Gastroesophageal sphincter (tissue), 3 donors: ENCODE results near the gene PKD2L1.
"Not testable (repeated sequence)": the region's sequence is repeated elsewhere in the genome, so short reads cannot be mapped to it uniquely, and the experiment has no call there.

Experiments used
- EP300 ChIP-seq: sonication (generic); formaldehyde crosslinking; IDR thresholded peaks from one replicate; pipeline ENCODE4 v1.6.1; 2017; ENCODE audit warnings: antibody characterized with exemption, mild to moderate bottlenecking
- POLR2A ChIP-seq, 2 donors: fragments of 450-650 bp; IDR thresholded peaks; one replicate each; pipeline ENCODE4 v1.6.1; 2017; ENCODE audit warnings: antibody characterized with exemption in 2 of 2, mild to moderate bottlenecking in 2 of 2, moderate library complexity in 1 of 2
- TF ChIP-seq, protein P1 (sequence below), 4 experiments: fragments of 200-600 bp in 2 of 4; fragments of 450-650 bp in 2 of 4; sonication (generic) in 1 of 4; IDR thresholded peaks; one replicate each; pipeline ENCODE4 v1.5.1; 2017 to 2019; ENCODE audit warnings: antibody characterized with exemption in 4 of 4, mild to moderate bottlenecking in 2 of 4, moderate library complexity in 2 of 4

DNA sequence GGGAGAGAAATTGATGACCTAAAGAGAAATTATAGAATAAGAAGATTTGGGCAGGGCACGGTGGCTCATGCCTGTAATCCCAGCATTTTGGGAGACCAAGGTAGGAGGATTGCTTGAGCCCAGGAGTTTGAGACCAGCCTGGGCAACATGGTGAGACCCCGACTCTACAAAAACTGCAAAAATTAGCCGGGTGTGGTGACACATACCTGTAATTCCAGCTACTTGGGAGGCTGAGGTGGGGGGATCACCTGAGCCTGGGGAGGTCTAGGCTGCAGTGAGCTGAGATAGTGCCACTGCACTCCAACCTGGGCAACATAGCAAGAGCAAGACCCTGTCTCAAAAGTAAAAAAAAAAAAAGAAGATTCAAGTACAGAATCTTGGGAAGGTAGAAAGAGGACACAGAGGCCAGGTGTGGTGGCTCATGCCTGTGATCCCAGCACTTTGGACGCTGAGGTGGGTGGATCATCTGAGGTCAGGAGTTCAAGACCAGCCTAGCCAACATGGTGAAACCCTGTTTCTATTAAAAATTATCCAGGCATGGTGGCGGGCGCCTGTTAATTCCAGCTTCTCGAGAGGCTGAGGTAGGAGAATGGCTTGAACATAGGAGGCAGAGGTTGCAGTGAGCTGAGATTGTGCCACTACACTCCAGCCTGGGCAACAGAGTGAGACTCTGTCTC lies 44.8 kb upstream of the PKD2L1 start:
- TF ChIP-seq, protein P1, sequence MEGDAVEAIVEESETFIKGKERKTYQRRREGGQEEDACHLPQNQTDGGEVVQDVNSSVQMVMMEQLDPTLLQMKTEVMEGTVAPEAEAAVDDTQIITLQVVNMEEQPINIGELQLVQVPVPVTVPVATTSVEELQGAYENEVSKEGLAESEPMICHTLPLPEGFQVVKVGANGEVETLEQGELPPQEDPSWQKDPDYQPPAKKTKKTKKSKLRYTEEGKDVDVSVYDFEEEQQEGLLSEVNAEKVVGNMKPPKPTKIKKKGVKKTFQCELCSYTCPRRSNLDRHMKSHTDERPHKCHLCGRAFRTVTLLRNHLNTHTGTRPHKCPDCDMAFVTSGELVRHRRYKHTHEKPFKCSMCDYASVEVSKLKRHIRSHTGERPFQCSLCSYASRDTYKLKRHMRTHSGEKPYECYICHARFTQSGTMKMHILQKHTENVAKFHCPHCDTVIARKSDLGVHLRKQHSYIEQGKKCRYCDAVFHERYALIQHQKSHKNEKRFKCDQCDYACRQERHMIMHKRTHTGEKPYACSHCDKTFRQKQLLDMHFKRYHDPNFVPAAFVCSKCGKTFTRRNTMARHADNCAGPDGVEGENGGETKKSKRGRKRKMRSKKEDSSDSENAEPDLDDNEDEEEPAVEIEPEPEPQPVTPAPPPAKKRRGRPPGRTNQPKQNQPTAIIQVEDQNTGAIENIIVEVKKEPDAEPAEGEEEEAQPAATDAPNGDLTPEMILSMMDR (IDR thresholded peaks at IDR 0.05): not testable (repeated sequence)
- not testable (repeated sequence) for TF ChIP-seq EP300; POLR2A (IDR thresholded peaks at IDR 0.05)
